Amniotic epithelial cell (primary cell): ENCODE data around the gene RAB10.
"Not testable (repeated sequence)": the region's sequence is repeated elsewhere in the genome, so short reads cannot be mapped to it uniquely, and the experiment has no call there.

Experiments
- DNase-seq: peaks from one replicate; pipeline ENCODE4 v3.0.0-alpha.2; 2010; ENCODE audit warnings: low read depth

The RAB10 gene

GRCh38 chr2:26089337-26089736, 55.5 kb downstream of the RAB10 start:
- DNase-seq: no peak

DNA sequence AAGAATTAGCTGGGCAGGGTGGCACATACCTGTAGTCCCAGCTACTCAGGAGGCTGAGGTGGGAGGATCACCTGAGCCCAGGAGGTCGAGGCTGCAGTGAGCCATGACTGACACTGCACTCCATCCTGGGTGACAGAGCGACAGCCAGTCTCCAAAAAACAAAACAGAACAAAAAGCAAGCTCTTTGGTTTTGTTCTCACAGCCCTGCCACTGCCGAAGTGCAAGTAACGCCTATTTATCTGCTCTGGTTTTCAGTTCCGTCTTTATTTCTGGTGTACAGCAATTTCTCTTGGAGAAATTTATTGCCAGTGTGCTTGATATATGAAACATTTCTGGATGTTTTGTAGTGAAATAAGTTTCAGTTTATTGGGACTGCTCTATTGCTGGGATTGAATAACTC, 61.9 kb downstream of the RAB10 start:
- no peak for DNase-seq

DNA sequence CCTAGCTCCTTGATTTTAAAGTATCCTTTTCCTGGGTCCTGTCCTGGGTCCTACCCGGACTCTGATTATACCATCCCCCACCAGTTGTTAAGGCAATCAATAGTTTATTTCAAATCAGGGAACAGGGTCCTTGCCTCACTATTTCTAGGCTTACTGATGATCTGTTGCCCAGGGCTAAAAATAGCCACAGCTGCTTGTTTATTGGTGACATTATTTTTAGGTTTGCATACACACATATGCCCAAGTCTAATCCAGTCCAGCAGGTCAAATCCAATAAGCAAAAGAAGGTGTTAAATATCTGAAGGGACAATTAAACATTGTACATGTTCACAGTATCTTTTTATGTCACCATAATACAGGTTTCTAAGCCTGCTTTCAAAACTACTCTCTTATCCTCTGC, 66.0 kb downstream of the RAB10 start:
- no peak for DNase-seq

GRCh38 chr2:26100384-26100783, 66.5 kb downstream of the RAB10 start:
- DNase-seq: no peak

- DNase-seq: no peak
Measured at GRCh38 chr2:26103752-26104151, 69.9 kb downstream of the RAB10 start.

DNA sequence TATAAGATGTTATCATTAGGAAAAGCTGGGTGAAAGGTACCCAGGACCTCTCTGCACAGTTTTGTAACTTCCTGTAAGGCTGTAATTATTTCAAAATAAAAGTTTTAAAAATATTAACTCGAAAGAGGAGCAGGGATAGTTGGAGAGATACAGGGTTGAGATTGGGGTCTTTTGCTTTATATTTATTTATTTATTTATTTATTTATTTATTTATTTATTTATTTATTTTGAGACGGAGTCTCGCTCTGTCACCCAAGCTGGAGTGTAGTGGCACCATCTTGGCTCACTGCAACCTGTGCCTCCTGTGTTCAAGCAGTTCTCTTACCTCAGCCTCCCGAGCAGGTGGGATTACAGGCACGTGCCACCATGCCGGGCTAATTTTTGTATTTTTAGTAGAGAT, 74.8 kb downstream of the RAB10 start:
- DNase-seq: not testable (repeated sequence)

GRCh38 chr2:26112201-26112600, 78.3 kb downstream of the RAB10 start:
- DNase-seq: no peak

DNA sequence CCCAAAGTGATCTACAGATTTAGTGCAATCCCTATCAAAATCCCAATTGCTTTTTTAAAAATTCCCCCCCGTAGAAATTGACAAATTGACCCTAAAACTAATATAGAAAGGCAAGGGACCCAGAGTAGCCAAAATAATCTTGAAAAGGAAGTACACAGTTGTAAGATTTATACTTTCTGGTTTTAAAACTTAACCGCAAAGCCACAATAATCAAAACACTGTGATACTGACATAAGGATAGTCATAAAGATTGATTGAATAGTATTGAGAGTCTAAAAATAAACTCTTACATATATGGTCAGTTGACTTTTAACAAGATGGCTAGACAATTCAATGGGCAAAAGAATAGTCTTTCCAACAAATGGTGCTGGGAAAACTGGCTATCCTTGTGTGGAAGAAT, 80.3 kb downstream of the RAB10 start:
- DNase-seq: no peak

- peak; percentile 83 for DNase-seq
Measured at GRCh38 chr2:26118682-26119081, 84.8 kb downstream of the RAB10 start.

- no peak for DNase-seq
Measured at GRCh38 chr2:26119521-26119920, 85.6 kb downstream of the RAB10 start.

GRCh38 chr2:26122630-26123029, 88.7 kb downstream of the RAB10 start:
- DNase-seq: no peak

DNA sequence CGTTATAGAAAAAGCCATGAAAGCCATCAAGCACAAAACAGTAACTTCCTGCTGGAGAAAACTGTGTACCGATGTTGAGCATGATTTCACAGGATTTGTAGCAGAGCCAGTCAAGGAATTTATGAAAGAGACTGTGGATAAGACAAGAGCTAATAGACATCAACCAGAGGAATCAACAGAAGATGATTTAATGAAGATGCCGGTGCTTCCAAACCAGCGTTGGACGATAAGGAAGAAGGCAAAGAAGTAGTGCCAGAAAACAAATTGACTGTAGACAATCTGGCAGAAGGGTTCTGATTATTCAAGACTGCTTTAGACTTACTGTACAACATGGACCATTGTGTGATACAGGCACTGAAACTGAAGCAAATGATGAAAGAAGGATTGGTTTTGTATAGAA, 89.5 kb downstream of the RAB10 start:
- peak; percentile 14 for DNase-seq

DNA sequence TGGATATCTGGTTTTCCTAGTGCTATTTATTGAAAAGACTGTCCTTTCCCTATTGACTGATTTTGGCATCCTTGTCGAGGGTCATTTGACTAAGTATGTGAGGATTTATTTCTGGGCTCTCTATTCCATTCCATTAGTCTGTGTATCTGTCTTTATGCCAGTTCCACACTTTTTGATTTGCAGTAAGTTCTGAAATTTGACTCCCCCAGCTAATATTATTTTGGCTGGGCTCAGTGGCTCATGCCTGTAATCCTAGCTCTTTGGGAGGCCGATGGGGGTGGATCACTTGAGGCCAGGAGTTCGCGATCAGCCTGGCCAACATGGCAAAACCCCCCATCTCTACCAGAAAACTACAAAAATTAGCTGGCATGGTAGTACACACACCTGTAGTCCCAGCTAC, 92.2 kb downstream of the RAB10 start:
- DNase-seq: no peak

DNA sequence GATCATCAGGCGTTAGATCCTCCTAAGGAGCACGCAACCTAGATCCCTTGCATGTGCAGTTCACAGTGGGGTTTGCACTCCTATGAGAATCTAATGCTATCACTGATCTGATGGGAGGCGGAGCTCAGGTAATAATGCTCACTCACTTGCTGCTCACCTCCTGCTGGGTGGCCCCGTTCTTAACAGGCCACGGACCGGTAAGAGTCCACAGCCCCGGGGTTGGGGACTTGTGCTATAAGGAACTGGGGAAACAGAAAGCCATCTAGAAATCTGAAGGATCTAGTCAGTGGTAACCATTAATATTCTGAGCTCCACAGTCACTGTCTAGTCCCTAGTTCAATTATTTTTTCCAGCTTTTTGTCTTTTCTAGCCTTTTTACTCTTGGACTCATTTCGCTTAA, 94.3 kb downstream of the RAB10 start:
- no peak for DNase-seq

GRCh38 chr2:26130763-26131162, 96.9 kb downstream of the RAB10 start:
- no peak for DNase-seq

DNA sequence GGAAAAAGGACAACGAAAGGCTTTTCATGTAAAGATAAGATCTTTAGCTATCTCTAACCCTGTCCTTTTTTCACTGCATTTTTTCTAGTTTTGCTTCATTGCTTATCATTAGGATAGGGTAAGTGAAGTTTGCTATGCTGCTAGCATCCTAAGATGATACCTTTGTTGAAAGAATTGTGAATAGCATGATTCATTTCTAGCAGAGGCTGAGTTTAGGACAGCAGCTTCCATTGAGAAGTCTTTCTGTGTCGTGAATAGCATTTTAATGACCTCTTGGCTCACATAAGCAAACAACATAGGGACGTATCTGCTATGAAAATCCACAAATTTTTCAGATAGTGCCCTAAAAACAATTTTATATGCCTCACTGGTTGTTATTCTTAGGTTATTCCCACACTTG, 102.6 kb downstream of the RAB10 start:
- no peak for DNase-seq

DNA sequence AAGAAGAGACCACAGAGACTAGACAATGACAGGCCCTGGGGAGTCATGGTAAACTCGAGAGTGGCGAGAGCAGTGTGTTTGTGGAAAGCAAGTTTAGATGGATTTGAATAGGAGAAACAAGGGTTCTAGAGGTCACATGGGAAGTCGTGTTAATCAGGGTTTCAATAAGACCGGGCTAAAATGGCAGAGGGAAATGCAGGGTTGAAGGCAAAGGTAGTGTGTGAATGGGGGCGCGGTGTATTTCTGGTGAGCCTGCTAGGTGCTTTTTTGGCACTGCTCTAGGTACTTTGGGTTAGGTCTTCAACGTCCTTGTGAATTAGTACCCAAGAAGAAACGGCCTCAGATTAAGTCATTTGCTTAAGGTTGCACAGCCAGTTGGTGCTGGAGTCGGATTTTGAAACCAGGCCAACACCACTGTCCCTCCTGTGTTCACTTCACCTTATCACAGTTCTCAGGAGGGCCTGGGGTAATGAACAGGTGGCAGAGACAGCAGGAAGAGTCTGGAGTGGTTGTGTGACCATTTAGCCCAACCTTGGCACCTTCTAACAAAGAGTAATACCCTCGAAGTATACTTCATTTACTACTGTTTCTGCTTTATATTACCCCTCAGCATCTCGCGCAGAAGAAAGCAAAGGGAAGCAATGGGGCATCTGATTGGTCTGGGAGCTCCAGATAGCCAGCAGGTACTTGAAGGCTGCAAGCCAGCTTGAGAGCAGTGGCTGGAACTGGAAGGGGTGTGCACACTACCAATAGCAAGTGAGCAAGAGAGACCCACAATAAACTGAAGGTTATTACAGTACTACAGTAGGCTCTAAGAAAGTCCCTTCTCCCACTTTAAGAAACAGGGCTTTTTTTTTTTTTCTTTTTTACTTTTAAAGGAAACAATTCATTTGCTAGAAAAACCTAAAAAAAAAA, 105.6 kb downstream of the RAB10 start:
- no peak for DNase-seq

DNA sequence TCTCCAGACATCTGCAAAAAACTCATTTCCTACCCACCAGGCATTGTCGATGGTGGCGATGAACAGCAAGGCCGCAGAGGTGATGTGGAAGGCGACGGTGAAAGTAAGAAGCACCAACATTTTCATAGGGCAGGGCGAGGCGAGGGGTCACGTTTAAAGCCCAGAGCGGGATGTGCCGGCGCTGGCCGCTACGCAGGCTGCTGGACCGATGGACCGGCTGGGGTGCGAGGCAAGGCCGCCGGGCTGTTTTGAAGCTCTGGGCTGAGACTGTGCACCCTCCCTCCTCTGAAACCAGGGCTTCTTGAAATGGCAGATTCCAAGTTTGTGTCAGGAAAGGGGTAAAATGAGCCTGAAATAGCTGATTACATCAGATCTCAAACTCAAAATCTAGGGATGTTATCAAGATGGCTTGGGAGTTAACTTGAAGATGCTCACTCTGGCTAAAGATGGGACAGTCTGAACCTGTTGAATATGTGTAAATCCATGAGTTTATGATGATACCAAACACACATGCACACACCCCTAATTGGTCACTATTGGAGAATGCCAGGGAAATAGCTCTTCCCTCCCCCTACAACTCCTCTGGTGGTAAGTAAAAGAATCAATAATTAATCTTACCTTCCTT, 107.4 kb downstream of the RAB10 start:
- DNase-seq: no peak

DNA sequence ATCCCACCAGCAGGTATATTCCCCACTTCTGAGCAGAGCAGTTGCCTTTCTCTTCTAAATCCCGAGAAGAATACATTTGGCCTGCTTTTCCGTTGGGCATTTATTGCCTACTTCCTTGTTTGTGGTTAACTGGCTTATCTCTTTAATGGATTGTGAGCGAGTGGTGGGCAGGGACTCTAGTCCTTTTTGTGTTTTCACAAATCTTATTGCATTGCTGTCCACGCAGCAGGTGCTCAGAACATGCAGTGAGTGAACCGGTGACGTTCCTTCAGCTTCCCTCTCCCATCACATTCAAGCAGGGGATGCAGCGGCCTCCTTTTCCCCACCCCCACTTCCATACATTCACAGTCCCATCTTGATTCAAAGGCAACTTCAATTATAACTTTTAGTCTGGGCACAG, 110.1 kb downstream of the RAB10 start:
- peak; percentile 40 for DNase-seq

DNA sequence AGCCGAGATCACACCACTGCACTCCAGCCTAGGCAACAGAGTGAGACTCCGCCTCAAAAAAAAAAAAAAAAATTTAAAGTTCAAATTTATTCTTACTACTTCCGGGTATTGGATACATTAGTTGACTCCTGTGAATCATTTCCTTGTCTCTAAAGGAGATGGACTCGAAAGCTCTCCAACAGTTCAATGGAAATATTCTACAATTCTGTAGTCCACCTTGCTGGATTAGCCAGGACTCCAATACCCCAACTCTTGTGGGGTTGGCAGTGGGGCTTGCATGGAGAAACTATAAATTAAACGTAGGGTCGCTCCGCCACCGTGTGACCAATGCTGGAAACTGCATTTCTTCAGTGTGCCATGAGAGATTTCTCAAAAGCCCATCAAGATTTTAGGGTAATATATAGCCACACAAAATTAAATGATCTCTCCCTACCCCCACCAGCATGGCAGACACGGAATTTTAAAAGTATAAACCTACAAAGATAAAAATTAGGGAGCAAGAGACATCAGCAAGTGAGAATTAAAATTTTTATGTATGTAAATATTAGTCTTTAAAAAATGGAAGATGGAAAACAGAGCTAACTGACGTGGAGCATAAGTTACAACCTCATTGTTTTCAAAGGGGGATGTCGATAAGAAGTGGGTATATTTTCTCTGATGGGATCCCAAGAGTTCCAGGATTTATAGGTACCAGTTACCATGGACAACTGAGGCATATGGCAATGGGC, 111.2 kb downstream of the RAB10 start:
- peak; percentile 43 for DNase-seq

- DNase-seq: peak; percentile 41
Measured at GRCh38 chr2:26148501-26148900, 114.6 kb downstream of the RAB10 start.

GRCh38 chr2:26150243-26150642, 116.4 kb downstream of the RAB10 start:
- DNase-seq: no peak

DNA sequence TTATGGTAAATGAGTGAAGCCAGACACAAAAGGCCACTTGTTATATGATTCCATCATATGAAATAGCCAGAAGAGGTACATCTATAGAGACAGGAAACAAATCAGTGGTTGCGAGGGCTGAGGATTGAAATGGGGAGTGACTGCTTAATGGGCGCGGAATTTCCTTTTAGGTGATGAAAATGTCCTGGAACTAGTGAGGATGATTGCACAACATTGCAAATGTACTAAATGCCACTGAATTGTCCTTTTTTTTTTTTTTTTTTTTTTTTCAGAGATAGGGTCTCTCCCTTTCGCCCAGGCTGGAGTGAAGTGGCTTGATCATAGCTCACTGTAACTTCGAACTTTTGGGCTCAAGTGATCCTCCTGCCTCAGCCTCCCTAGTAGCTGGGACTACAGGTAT, 123.7 kb downstream of the RAB10 start:
- DNase-seq: no peak
